IPS DF 4.7 (cell line): Measurements from ENCODE around the gene HPSE2.
"Not testable (repeated sequence)": the region's sequence is repeated elsewhere in the genome, so short reads cannot be mapped to it uniquely, and the experiment has no call there.

Source experiments
- DNase-seq: peaks from one replicate; pipeline ENCODE4 v3.0.0-alpha.2; 2013; ENCODE audit warnings: low spot score; ENCODE audit errors: extremely low read depth

Gene HPSE2

DNA sequence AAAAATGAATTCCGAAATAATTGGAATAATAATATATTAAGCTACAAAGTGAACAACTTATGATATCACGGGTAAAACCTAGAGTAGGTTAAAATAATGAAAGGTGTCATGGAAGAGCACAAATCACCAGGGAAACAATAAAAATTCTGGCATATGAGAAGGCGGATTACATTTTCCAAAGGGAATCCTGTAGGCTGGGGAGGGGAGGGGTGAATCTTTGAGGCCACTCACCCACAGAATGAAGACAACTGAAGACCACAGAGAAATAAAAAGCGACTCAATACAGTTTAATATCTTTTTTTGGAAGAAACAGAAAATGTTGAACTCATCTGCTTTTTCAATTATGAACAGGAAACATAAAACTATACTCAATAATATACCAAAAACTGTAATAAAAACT, 659.6 kb downstream of the HPSE2 start:
- no peak for DNase-seq

DNA sequence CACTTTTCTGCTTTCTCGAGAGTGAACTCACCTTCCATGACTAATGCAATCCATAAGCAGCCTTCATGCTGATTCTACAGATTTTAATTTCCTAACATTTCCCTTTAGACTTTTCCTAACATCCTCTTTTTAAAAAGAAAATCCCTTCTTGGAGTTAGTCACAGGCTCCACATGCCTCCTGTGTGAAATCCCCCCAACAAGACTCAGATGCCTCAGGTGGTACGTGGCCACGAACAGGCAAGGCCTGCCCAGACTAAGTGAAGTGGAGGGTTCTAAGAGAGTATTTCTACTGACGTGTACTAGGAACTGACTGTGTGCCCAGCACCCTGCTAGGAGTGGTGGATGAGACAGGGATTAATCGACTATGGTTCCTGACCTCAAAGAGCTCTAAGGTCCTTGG, 663.1 kb downstream of the HPSE2 start:
- DNase-seq, result no peak

DNA sequence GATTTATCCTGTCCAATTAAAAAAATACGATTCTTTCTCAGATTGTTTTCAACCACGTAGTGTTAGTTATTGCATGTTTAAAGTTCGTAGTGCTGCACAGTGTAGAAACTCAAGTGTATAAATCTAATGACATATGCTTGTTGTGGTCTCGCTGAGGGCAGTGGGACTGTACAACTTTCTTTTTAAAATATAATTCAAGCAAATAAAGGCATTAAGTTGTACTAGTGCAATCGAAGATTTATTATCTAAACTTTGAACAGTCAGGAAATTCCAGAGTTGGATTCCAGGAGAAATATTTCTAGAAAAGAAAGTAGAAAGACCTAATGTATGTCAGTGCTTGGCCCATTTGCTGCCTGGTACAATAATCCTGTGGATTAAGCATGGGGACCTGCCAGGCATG, 664.8 kb downstream of the HPSE2 start:
- DNase-seq, result no peak

DNA sequence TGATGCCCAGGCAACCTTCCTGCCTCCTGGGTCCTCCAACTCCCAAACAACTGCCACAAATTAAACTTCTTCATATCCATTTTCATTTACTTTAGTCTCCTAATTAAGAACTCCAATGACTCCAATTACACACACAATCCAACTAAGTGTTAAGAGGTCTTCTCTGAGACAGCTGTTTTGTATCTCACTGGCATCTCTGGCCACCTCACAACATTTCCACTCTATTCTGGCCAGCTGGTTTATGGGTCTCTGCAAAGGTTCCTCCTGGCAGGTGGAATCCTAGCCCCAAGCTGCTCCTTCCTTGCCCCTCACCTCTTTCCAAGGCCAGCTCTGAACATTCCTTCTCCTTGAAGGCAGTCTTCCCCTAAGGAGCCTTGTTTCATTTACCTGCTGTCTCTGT, 665.8 kb downstream of the HPSE2 start:
- no peak for DNase-seq

DNA sequence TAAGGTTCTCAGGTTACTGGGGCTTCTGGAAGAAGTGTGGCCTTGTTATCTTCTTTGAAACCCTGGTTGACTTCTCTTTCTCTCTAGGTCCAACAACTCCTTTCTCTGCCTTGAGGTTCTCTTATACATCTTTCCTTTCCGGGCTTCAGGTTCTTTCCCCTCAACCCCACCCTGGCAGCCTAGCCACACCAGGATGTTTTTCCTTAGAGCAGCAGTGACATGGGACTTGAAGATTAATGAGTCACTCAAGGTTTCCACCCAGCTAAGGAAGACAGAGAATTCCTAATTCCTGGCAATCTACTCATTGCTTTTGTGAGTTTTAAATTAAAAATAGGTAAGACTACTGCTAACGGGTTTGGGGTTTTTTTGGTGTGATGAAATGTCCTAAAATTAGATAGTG, 667.1 kb downstream of the HPSE2 start:
- DNase-seq, result no peak

DNA sequence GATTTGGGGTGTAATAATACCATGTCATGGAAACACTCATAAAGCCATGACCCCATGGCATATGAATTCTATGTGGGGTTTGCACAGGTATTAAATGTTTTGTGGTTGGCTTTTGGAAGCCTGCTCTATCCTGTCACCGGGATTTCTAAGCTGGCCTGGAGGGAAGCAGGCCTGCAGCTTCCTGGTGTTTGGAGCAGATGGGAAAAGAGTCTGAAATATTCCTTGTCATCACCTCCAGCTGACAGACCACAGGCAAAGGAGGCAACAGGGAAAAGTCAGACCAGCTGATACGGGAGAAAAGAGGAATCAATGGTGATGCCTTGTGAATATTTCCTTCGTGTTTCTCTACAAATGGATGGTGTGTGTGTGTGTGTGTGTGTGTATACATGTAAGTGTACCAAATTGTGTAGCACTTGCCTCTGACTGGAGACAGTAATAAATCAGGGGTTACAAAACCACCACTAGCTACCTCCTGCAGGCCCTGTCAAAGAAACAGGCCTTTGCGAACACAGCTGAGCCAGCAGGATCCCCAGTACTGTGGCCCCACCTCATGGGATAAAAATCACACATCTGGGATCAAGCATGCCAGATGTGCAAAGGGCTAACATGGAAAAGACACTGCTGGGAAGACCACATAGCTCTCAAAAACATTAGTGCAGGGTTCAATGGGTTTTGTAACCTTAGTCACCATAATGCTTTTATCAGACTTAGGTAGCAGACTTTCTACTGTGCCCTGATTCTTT, 668.1 kb downstream of the HPSE2 start:
- DNase-seq, result no peak

DNA sequence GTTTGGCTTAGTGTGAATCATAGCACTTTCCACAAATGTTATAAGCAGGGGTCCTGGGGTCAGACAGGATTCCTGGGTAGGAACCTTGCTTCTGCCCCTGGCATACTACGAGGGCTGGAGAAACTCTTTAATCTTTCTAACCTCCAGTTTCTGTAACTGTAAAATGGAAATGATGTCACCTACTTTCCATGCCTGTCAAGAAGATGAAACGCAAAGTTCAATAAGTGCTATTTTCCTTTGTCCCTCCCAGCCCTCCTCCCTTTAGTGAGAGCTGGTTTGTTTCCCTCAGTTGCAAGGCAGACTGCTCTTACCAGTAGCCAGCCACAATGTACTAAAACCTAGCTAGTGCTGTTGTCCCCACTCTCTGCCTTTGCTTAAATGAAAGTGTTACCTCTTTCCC, 671.8 kb downstream of the HPSE2 start:
- DNase-seq, result no peak

DNA sequence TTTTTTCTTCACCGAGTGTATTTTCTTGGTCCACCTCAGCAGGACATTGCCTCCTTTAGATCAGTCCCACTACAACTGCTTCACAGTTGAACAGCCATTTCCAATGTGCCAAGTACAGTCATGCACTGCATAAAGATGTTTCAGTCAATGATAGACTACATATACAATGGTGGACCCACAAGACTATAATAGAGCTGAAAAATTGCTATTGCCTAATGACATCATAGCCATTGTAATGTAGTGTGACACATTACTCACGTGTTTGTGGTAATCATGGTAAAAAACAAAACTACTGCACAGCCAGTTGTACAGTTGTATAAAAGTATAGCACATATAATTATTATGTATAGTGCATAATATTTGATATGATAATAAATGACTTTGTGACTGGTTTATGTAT, 675.1 kb downstream of the HPSE2 start:
- no peak for DNase-seq

DNA sequence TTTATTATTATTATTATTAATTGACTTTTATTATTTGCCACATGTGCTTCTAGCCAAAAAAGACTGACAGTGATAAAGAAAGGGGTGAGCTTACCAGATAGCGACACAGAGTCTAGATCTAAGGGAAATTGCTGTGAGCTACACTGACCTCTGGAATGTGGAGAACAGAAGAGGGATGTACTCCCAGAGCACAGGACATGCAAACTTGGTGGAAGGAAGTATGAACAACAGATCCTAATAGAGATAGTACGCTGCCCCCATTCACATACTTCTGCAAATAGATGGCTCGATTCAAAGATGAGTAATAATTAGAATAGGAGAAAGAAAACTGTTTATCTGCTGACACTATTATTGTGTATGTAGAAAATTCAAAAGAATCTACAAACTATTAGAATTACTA, 679.6 kb downstream of the HPSE2 start:
- DNase-seq, result no peak

DNA sequence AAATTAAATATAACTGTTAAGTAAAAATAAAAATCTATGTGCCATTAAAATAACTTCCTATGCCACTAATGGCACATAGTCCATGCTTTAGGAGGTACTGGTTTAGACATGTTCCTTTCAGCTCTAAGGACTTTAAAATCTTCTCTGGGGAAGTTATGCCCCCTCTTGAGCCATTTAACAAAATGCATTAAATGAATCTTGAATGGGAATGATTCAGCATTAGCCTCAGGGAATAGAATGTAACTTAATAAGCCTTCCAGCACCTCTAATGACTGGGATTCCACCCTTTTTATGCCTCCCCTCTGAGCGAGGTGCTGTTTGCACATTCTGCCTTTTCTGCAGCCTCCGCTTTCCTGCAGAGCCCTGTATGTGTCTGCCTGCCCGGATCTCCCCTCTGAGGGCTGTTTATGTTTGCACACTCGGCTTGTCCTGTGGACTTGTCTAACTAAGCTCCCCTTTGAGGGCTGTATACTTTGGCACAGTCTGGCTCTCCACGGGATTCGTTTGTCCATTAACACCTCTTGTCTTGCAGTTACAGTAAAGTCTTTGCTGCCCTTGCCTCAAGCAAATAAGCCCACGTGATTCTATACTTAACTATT, 680.5 kb downstream of the HPSE2 start:
- DNase-seq, result no peak

DNA sequence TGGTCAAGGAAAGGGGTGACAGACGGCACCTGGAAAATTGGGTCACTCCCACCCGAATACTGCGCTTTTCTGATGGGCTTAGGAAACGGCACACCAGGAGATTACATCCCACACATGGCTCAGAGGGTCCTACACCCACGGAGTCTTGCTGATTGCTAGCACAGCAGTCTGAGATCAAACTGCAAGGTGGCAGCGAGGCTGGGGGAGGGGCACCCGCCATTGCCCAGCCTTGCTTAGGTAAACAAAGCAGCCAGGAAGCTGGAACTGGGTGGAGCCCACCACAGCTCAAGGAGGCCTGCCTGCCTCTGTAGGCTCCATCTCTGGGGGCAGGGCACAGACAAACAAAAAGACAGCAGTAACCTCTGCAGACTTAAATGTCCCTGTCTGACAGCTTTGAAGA, 694.1 kb downstream of the HPSE2 start:
- DNase-seq, result not testable (repeated sequence)

DNA sequence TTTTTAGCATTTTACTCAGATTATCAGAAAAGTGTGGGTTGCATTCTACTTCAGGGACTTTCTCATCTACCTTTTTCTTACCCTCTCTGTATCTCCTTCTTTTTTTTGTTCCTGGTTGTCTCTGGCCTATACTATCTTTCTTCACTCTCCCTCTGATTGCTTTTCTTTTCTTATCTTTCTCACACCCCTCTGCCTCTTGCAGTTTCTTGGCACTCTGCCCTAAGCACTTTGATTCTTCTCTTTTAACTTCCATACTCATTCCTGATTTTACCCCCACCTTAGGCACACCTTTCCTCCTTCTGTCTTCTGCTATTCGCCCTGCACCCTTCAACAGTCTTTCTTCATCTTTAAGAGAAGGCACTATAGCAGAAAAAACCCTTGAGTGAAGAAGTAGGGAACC, 696.1 kb downstream of the HPSE2 start:
- DNase-seq, result no peak

DNA sequence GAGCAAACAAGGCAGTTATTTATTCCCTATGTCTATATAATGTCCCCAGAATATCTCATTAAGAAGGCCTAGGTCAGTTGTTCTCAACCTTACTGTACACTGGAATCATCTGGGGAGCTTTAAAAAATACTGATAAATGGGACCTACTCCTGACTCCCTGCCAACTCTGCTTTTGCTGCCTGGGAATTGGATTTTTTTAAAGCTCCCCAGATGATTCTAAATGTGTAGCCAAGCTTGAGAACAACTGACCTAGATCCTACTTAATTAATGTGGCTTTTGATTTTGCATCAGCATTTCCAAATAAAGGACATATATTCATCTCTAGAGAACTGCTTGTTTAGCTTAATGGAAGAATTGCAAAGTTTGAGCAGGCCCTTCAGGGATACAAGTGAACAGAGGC, 697.2 kb downstream of the HPSE2 start:
- no peak for DNase-seq

DNA sequence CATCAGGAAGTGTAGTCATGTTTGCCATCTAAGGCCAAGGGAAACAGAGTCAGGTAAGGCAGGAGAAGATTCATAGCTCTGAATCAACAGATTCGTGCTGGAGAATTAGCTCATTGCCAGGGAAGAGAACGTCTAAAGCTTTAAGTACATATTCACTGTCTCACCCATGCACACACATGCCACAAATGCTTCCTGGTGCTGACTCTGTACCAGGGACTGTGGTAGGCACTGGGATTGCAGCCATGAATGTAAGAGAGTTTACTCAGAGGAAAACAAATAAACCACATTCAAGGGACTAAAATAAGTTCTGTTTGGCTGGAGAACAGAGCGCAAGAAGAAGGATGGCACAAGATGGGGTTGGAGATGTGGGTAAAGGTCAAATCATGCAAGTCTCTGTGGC, 699.1 kb downstream of the HPSE2 start:
- no peak for DNase-seq

DNA sequence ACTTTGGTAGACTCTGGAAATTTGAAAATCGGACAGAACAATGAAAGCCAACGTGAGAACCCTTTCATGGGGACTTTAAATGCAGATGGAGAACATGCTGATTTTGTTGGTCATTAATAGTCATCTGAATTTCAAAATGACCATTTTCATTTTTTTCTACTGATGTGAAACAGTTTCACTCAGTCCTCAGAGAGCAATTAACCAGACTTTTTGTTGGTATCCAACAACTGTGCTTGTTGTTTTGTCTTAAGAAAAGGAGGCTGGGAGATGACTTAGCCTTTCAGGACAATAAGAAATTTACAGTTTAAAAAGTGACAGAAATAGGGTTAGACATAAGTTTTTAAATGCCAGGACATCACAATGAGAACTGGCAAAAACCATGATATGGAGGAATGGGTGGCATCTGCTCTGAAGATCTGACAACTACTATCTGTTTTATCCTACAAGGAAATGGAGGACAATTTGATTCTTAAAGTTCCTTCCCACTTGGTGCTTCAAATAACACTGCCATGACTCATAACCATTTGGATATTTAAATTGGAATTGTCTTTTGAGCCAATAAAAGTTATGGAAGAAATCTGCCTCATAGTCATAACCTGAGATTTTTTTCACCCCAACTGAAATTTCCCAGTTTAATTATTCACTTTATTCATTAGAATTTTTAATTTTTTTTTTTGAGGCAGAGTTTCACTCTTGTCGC, 701.8 kb downstream of the HPSE2 start:
- DNase-seq, result no peak

DNA sequence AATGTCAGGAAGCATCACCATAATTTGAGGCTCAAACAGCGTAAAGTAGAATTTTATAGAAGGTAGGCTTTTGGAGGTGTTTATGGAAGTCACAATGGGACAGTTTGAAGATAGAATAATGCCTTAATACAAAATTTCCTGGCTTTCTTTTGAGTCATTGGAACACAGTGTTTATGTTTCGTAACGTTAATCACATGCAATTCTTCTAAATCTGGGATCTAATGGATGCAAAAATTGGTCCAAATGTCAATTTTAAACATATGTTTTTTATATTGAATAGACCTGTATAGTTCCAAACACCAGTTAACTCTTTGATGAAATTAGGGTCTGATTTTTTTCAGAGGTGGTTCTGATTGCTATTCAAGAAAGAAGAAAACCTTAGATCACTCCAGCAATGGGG, 702.4 kb downstream of the HPSE2 start:
- DNase-seq, result no peak

DNA sequence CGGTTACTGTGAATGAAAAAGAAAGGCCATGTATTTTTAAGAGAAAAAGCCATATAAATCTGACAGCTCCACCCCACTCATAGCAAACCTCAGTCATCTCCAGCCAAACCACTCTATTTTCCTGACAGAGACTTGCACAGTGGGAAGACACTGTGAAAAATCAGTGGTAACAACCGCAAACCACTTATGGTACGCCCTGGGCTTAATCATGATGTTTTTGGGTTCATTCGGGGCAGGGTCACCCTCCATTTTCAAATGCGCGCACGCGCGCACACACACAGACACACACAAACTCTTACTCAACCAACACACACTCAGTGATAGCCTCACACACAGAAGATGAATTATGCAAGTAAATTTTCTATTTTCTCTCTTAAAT, 706.9 kb downstream of the HPSE2 start:
- no peak for DNase-seq

DNA sequence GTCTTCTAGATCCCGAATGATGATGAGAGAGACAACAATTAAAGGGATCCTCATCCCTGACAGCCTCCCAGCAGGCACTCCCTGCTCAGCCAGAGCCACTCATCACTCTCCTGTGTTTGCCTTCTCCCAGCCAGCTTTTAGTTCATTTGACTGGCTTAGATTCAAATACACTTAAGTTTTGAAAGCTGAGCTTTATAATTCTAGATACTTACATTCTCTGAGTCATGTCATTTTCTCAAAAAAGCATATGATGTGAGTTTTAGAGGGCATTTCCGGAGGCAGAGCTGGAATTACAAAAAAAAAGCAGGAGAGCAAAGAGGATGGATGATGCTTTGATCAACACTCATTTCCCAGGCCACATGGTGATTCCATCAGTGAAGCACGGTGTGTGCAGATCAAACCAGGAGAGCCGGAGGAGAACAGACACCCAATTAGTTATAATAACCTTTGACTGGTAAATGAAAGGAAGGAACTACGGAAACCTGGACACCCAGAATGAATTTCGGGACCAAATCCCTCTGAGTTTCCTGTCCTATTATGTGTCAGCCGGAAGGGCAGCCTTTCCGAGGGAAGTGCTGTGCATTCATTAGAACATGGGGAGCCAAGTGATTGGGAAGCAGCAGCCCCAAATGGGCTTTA, 707.4 kb downstream of the HPSE2 start:
- no peak for DNase-seq

DNA sequence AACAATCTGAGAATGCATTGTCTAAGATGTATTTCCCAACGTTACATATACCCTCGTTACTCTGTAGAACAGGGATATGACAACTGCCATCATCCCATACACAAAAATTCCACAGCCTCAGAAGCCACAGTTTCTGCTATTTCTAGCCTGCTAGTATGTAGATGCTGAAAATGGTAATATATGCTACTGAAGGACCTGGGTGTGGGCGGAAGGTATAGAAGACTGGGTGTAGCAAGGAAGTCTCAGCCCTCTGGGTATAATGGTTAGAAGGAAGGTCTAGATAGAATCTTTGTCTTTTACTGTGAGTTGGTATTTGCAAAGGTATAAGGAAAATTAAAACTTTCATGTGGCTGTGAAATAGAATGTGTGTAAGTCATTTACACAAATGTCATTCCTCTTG, 709.7 kb downstream of the HPSE2 start:
- DNase-seq, result no peak

DNA sequence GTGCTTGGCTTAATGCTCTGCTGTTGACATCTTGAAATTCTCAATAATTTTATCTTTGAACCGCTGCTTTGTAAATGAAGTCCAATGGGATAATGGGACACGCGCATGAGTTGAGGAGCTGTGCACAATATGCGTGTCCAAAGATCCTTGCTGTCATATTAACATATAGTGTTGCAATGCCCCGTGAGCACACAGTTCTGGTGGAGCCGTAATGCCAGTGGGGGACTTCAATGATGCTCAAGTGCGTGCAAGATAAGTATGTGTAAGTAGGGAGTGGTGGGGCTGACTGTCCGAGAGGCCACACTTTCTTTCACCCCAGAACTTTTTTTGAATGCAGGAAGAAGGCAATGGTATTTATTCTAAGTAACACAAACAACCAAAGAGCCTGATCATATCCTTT, 711.5 kb downstream of the HPSE2 start:
- DNase-seq, result no peak

DNA sequence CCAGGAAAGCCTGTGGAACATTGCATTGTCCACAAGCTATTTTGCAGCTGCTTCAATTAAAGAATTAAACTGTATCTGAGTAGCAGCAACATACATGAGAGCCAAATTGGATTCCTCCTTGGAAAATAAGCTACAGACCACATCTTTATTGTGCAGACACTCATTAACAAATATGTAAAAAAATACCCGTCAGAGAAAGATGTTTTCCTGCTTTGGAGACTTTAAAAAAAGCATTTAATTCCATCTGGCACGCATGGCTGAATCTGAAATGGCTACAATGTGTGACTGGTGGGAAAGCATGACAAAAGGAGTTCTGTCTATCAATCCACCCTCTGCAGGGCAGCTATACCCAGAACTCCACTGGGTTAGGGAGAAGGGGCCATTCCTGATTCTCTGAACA, 715.8 kb downstream of the HPSE2 start:
- no peak for DNase-seq

DNA sequence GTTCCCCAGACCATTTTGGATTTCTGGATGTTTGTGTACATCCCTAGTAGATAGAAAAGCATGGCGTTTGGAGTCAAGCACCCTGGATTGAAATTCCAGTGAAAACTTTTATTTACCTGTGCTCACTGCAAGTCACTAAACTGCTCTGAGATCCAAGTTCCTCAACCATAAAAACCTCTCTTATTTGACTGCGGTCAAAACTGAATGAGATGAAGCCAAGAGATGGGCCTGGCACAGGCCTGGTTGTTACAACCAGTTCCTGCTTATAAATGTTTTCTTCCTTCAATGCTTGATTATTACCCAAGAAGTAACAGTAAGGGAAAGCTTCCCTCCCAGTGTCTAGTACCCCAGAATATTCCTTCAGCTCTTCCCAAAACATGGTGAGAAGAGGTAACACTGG, 718.0 kb downstream of the HPSE2 start:
- DNase-seq, result no peak
